Measurements from ENCODE around the gene OOSP2.

- TF ChIP-seq POLR2AphosphoS5 (IDR thresholded peaks at IDR 0.05), result no peak
- TF ChIP-seq EP300 (IDR thresholded peaks at IDR 0.05), result no peak
- no peak for TF ChIP-seq CTCF (IDR thresholded peaks at IDR 0.05)
- TF ChIP-seq POLR2A (IDR thresholded peaks at IDR 0.05; ENCODE audit: low read depth), result no peak
These were observed 25.6 kb downstream of the OOSP2 start for GRCh38 chr11:60065801-60066200.

Measured in esophagus muscularis mucosa (tissue), 4 donors.